H1 (cell line): ENCODE measurements around the gene NKPD1. TPM values are rescaled to one million over a fixed set of nuclear protein-coding genes. Genes with fewer than 3 reads are reported as not detected.

Experiments
- CTCF ChIA-PET: fragments of 300-600 bp; sonication (Branson Sonifier 250); formaldehyde crosslinking; loops from one replicate; lab custom pipeline; 2021; ENCODE audit not compliant: partially characterized antibody; lab: Charles Lee
- POLR2A ChIA-PET: fragments of 300-600 bp; sonication (Branson Sonifier 250); formaldehyde crosslinking; loops from one replicate; lab custom pipeline; 2021; ENCODE audit warnings: inconsistent platforms; ENCODE audit not compliant: partially characterized antibody; lab: Charles Lee
- DNase-seq, 2 experiments: peaks; one replicate each; pipeline versions ENCODE4 v3.0.0 to v3.0.0-alpha.2; 2010 to 2022; ENCODE audit warnings: low spot score in 2 of 2, low read depth in 1 of 2, mixed read lengths in 1 of 2
- FAIRE-seq: peaks from 2 replicates; lab custom pipeline; 2011; peaks lifted over from hg19 to GRCh38; lab: Jason Lieb, UNC
- H2AFZ ChIP-seq: 2 replicates; pipeline ENCODE4 v1.8.1; 2012; ENCODE audit warnings: low read length, inconsistent platforms
- H2AK5ac ChIP-seq: 2 replicates; pipeline ENCODE4 v1.6.1; 2013; ENCODE audit warnings: low read depth, low read length
- H2BK120ac ChIP-seq: replicated peaks from 2 replicates; pipeline ENCODE3; 2013; ENCODE audit warnings: low read depth, low read length, inconsistent platforms
- H2BK12ac ChIP-seq: 2 replicates; pipeline ENCODE4 v1.6.1; 2013; ENCODE audit warnings: low read depth, low read length
- H2BK15ac ChIP-seq: 2 replicates; pipeline ENCODE4 v1.6.1; 2013; ENCODE audit warnings: low read length
- H2BK20ac ChIP-seq: 2 replicates; pipeline ENCODE4 v1.6.1; 2013; ENCODE audit warnings: low read length
- H2BK5ac ChIP-seq: 2 replicates; pipeline ENCODE4 v1.6.1; 2013; ENCODE audit warnings: low read depth, low read length
- H3K14ac ChIP-seq: 2 replicates; pipeline ENCODE4 v1.6.1; 2013; ENCODE audit warnings: inconsistent platforms; ENCODE audit not compliant: insufficient read length
- H3K18ac ChIP-seq: 2 replicates; pipeline ENCODE4 v1.6.1; 2013; ENCODE audit warnings: low read length; ENCODE audit errors: extremely low read depth
- H3K23ac ChIP-seq: 2 replicates; pipeline ENCODE4 v1.6.1; 2013; ENCODE audit warnings: inconsistent platforms; ENCODE audit not compliant: insufficient read length
- H3K23me2 ChIP-seq: 2 replicates; pipeline ENCODE4 v1.6.1; 2013; ENCODE audit warnings: low read depth, low read length
- H3K27ac ChIP-seq: 2 replicates; pipeline ENCODE4 v1.6.1; 2011; ENCODE audit warnings: low read depth, low read length, inconsistent platforms
- H3K27me3 ChIP-seq, 4 experiments: replicated peaks in 1 of 4; 1 replicate in 1 of 4; 2 replicates in 3 of 4; pipeline versions ENCODE4 v1.6.1 to v1.8.1; 2011 to 2013; ENCODE audit warnings: low read length in 3 of 4, mild to moderate bottlenecking in 3 of 4, inconsistent platforms in 2 of 4, mixed read lengths in 2 of 4, moderate library complexity in 1 of 4; ENCODE audit not compliant: control insufficient read depth in 3 of 4, insufficient read depth in 3 of 4; ENCODE audit errors: extremely low read depth in 1 of 4
- H3K36me3 ChIP-seq, 4 experiments: 2 replicates each; pipeline versions ENCODE4 v1.6.1 to v1.8.1; 2011 to 2013; ENCODE audit warnings: mild to moderate bottlenecking in 4 of 4, low read length in 3 of 4, moderate library complexity in 2 of 4, control low read depth in 1 of 4, inconsistent platforms in 1 of 4; ENCODE audit not compliant: insufficient read depth in 4 of 4, control insufficient read depth in 2 of 4
- H3K4ac ChIP-seq: replicated peaks from 2 replicates; pipeline ENCODE3; 2013; ENCODE audit warnings: low read length, low read depth, mixed read lengths, inconsistent platforms; ENCODE audit not compliant: insufficient read length
- H3K4me1 ChIP-seq, 4 experiments: replicated peaks in 1 of 4; 1 replicate in 1 of 4; 2 replicates in 3 of 4; pipeline versions ENCODE4 v1.6.1 to v1.8.1; 2011 to 2013; ENCODE audit warnings: low read length in 3 of 4, inconsistent platforms in 2 of 4, mixed read lengths in 1 of 4; ENCODE audit not compliant: insufficient read depth in 4 of 4, control insufficient read depth in 3 of 4
- H3K4me2 ChIP-seq, 2 experiments: 2 replicates each; pipeline versions ENCODE4 v1.6.1 to v1.8.1; 2011 to 2013; ENCODE audit warnings: low read depth in 2 of 2, low read length in 2 of 2, control low read depth in 1 of 2, inconsistent platforms in 1 of 2, mild to moderate bottlenecking in 1 of 2; ENCODE audit not compliant: insufficient read depth in 1 of 2
- H3K4me3 ChIP-seq, 4 experiments: fragments of 200-600, 300-600 bp in 1 of 4; sonication (generic), shearing (Covaris generic), sonication (Bioruptor Twin) in 1 of 4; 2 replicates each; pipeline versions ENCODE4 v1.5.1 to v1.8.1; 2011 to 2016; ENCODE audit warnings: low read length in 4 of 4, low read depth in 3 of 4, control low read depth in 2 of 4, inconsistent platforms in 2 of 4, mild to moderate bottlenecking in 2 of 4, mixed read lengths in 1 of 4, moderate library complexity in 1 of 4; ENCODE audit not compliant: insufficient read depth in 2 of 4; ENCODE audit errors: extremely low read depth in 1 of 4
- H3K56ac ChIP-seq: replicated peaks from 2 replicates; pipeline ENCODE3; 2013; ENCODE audit warnings: low read depth, mild to moderate bottlenecking, mixed read lengths, low read length, inconsistent platforms; ENCODE audit not compliant: insufficient read length
- H3K79me1 ChIP-seq: 2 replicates; pipeline ENCODE4 v1.6.1; 2013; ENCODE audit warnings: low read depth, low read length, control low read depth
- H3K79me2 ChIP-seq, 2 experiments: 2 replicates each; pipeline versions ENCODE4 v1.6.1 to v1.8.1; 2012 to 2013; ENCODE audit warnings: low read length in 2 of 2, mild to moderate bottlenecking in 2 of 2, inconsistent platforms in 1 of 2; ENCODE audit not compliant: insufficient read depth in 2 of 2, control insufficient read depth in 1 of 2
- H3K9ac ChIP-seq, 4 experiments: replicated peaks in 1 of 4; 1 replicate in 1 of 4; 2 replicates in 3 of 4; pipeline versions ENCODE4 v1.6.1 to v1.8.1; 2011 to 2013; ENCODE audit warnings: low read depth in 3 of 4, low read length in 3 of 4, control low read depth in 2 of 4, mild to moderate bottlenecking in 2 of 4, moderate library complexity in 2 of 4, inconsistent platforms in 1 of 4; ENCODE audit errors: extremely low read depth in 1 of 4
- H3K9me3 ChIP-seq, 2 experiments: 2 replicates each; pipeline versions ENCODE4 v1.6.1 to v1.8.1; 2012 to 2013; ENCODE audit warnings: mild to moderate bottlenecking in 2 of 2, moderate library complexity in 2 of 2, control low read depth in 1 of 2, inconsistent platforms in 1 of 2, low read depth in 1 of 2, low read length in 1 of 2, mixed read lengths in 1 of 2; ENCODE audit not compliant: insufficient read depth in 2 of 2
- H4K20me1 ChIP-seq, 2 experiments: replicated peaks in 1 of 2; 2 replicates each; pipeline versions ENCODE3 to v1.8.1; 2011 to 2013; ENCODE audit warnings: inconsistent platforms in 2 of 2, low read length in 2 of 2, mild to moderate bottlenecking in 1 of 2; ENCODE audit not compliant: insufficient read depth in 2 of 2, control insufficient read depth in 1 of 2
- H4K5ac ChIP-seq: 2 replicates; pipeline ENCODE4 v1.6.1; 2013; ENCODE audit warnings: low read length, low read depth, mixed read lengths, inconsistent platforms; ENCODE audit not compliant: insufficient read length
- H4K8ac ChIP-seq: 2 replicates; pipeline ENCODE4 v1.8.0; 2013; ENCODE audit warnings: mild to moderate bottlenecking, moderate library complexity, low read length, inconsistent platforms; ENCODE audit not compliant: insufficient read depth; ENCODE audit errors: extremely low read depth
- H4K91ac ChIP-seq: replicated peaks from 2 replicates; pipeline ENCODE3; 2013; ENCODE audit warnings: low read length, mixed read lengths, inconsistent platforms; ENCODE audit not compliant: insufficient read length
- ATF2 ChIP-seq: IDR thresholded peaks from 2 replicates; pipeline ENCODE4 v1.6.1; 2012; ENCODE audit warnings: low read length, inconsistent platforms
- BRCA1 ChIP-seq: IDR thresholded peaks from 2 replicates; pipeline ENCODE4 v1.6.1; 2012; ENCODE audit warnings: low read depth, low read length, improper control_type of control experiment
- CBX8 ChIP-seq: fragments of 300-800, 300-1000 bp; sonication (generic); IDR thresholded peaks from 2 replicates; pipeline ENCODE4 v1.7.1; 2016; ENCODE audit warnings: low read depth, low read length, borderline replicate concordance
- HDAC2 ChIP-seq, 2 experiments: fragments of 300-600 bp in 1 of 2; sonication (generic) in 1 of 2; IDR thresholded peaks; 2 replicates each; pipeline ENCODE4 v1.6.1; 2011 to 2012; ENCODE audit warnings: low read depth in 2 of 2, low read length in 2 of 2, mild to moderate bottlenecking in 2 of 2, moderate library complexity in 2 of 2, borderline replicate concordance in 1 of 2, inconsistent platforms in 1 of 2
- JUN ChIP-seq: IDR thresholded peaks from 2 replicates; pipeline ENCODE4 v1.6.1; 2011; ENCODE audit warnings: low read depth, mild to moderate bottlenecking, improper control_type of control experiment, low read length
- KDM1A ChIP-seq: fragments of 200-600, 300-600 bp; sonication (generic); IDR thresholded peaks from 2 replicates; pipeline ENCODE4 v1.7.1; 2016; ENCODE audit warnings: mild to moderate bottlenecking, low read length, borderline replicate concordance
- POLR2A ChIP-seq, 2 experiments: IDR thresholded peaks; 1 replicate in 1 of 2; 2 replicates in 1 of 2; pipeline ENCODE4 v1.6.1; 2011; ENCODE audit warnings: low read depth in 2 of 2, low read length in 2 of 2, mild to moderate bottlenecking in 2 of 2; ENCODE audit errors: control extremely low read depth in 1 of 2
- SIN3A ChIP-seq, 2 experiments: IDR thresholded peaks in 1 of 2; conservative IDR thresholded peaks in 1 of 2; 2 replicates each; pipeline ENCODE4 v1.6.1; 2011 to 2012; ENCODE audit warnings: low read length in 2 of 2, improper control_type of control experiment in 1 of 2, low read depth in 1 of 2, mild to moderate bottlenecking in 1 of 2
- SIX5 ChIP-seq: IDR thresholded peaks from 2 replicates; pipeline ENCODE4 v1.6.1; 2011; ENCODE audit warnings: mild to moderate bottlenecking, low read depth, low read length
- SP1 ChIP-seq: IDR thresholded peaks from 2 replicates; pipeline ENCODE4 v1.6.1; 2011; ENCODE audit warnings: low read depth, low read length
- TCF12 ChIP-seq: IDR thresholded peaks from 2 replicates; pipeline ENCODE4 v1.6.1; 2011; ENCODE audit warnings: low read depth, mild to moderate bottlenecking, low read length
- ZNF274 ChIP-seq: IDR thresholded peaks from 2 replicates; pipeline ENCODE4 v1.7.0; 2012; ENCODE audit warnings: low read length, borderline replicate concordance; ENCODE audit errors: extremely low read depth
- WGBS, 2 experiments: shearing (Covaris generic) in 1 of 2; methylation state at CpG; one replicate each; pipeline versions ENCODE4 v1.1.6 to v1.1.7; 2013 to 2015; ENCODE audit warnings: low lambda C conversion rate in 2 of 2, mixed read lengths in 2 of 2, inconsistent platforms in 1 of 2, low coverage in 1 of 2, missing lambda C conversion rate in 1 of 2; ENCODE audit not compliant: insufficient replicate concordance in 2 of 2, insufficient coverage in 1 of 2, insufficient read length in 1 of 2; ENCODE audit errors: extremely low coverage in 1 of 2, missing lambda C conversion rate in 1 of 2; 5-methylcytosine and 5-hydroxymethylcytosine counted together
- polyA plus RNA-seq, 7 experiments: library from polyadenylated mRNA; depleted of rRNA in 3 of 7; stranded (reverse) in 5 of 7; unstranded in 2 of 7; fragments of >200 nt in 5 of 7; fragments of 200-250 nt in 2 of 7; gene quantifications; 1 replicate in 5 of 7; 2 replicates in 1 of 7; 4 replicates in 1 of 7; pipeline versions ENCODE4 v1.2.1 to v1.2.3, GENCODE V29; 2011 to 2013; ENCODE audit warnings: missing spikeins in 2 of 7, mixed read lengths in 2 of 7
- total RNA-seq: library from RNA; stranded (reverse); fragmentation: NEBNext Ultra II Directional; extraction: Animal tissue kit (Norgen Biotek cat#: 25700); gene quantifications from 2 replicates; pipeline ENCODE4 v1.2.1, GENCODE V29; 2021

NKPD1 gene
- total and polyA plus RNA-seq, 2 of the 8 experiments (the other 6 are each of a cell fraction or from before 2014, with no cell fraction given) = 0.30 to 0.39 TPM

- no peaks in the 10 kb centered on the region for H3K27me3 ChIP-seq
- DNase-seq (no peak), FAIRE-seq (no peak)
- H2BK5ac ChIP-seq = no peak overlapping the region
- H2BK12ac ChIP-seq = no peak overlapping the region
- no peak overlapping the region for H3K23ac ChIP-seq
- H3K9ac ChIP-seq = no peak overlapping the region
- no peaks in the 10 kb centered on the region for H3K9me3 ChIP-seq
- WGBS, 2 experiments = 85% methylated on average over 11 of the region's 11 CpGs; no CpG with 5 or more reads in 1 of the 2 experiments
- H3K79me2 ChIP-seq = peaks cover 0 to 64% of the 10 kb centered on the region in 2 experiments; a peak in 2 of 4 replicates
- no peak overlapping the region for H3K18ac ChIP-seq
- ChIA-PET CTCF (interaction anchor here (5.5 to 6.1 kb wide), 2 partner anchors 9 to 22 kb away, joined by 57 to 73 read pairs; no protein-coding TSS in a partner anchor), POLR2A (interaction anchor here (1.6 to 2.8 kb wide), 2 partner anchors 9 to 32 kb away, joined by 6 to 8 read pairs; no protein-coding TSS in a partner anchor)
- H3K4me1 ChIP-seq = peaks cover 0 to 11% (median 1%) of the 10 kb centered on the region in 4 experiments; a peak in 6 of 7 replicates
- H3K56ac ChIP-seq = no peak overlapping the region
- peaks cover 25 to 51% of the 10 kb centered on the region in 2 experiments for H4K20me1 ChIP-seq
- no peak overlapping the region for H2AFZ ChIP-seq
- no peaks in the 10 kb centered on the region for H3K36me3 ChIP-seq
- no peak overlapping the region for H3K4me3 ChIP-seq
- H3K4ac ChIP-seq = no peak overlapping the region
- no peak overlapping the region for H2BK20ac ChIP-seq
- no peak overlapping the region for H4K91ac ChIP-seq
- no peak overlapping the region for H3K14ac ChIP-seq
- H3K4me2 ChIP-seq = no peak overlapping the region
- no peak overlapping the region for H4K5ac ChIP-seq
- H4K8ac ChIP-seq = no peak overlapping the region
- H2BK15ac ChIP-seq = no peak overlapping the region
- H2AK5ac ChIP-seq = no peak overlapping the region
- peaks cover 38% of the 10 kb centered on the region for H3K79me1 ChIP-seq
- H2BK120ac ChIP-seq = no peak overlapping the region
- H3K23me2 ChIP-seq = no peaks in the 10 kb centered on the region
- no peak overlapping the region for H3K27ac ChIP-seq
- TF ChIP-seq BRCA1 (no peak), KDM1A (no peak), SP1 (no peak), ATF2 (no peak), SIX5 (no peak), TCF12 (no peak), SIN3A (conservative IDR thresholded peaks at IDR 0.05 in 1 of 2, IDR thresholded peaks at IDR 0.05 in 1 of 2; ENCODE audit: low read depth in 1 of 2, low read length in 2 of 2) (no peak), ZNF274 (no peak), HDAC2 (IDR thresholded peaks at IDR 0.05; ENCODE audit: borderline replicate concordance in 1 of 2, low read depth in 2 of 2, low read length in 2 of 2) (no peak), JUN (no peak), CBX8 (no peak), POLR2A (IDR thresholded peaks at IDR 0.05; ENCODE audit: control extremely low read depth in 1 of 2, low read depth in 2 of 2, low read length in 2 of 2) (no peak)
Measured at GRCh38 chr19:45121827-45122345, 38.9 kb downstream of the NKPD1 start.
